Body of pancreas (tissue), 4 donors: ENCODE measurements around the gene KDM3A.

Experiments
- POLR2A ChIP-seq, 3 donors: fragments of 450-650 bp; IDR thresholded peaks; one replicate each; pipeline ENCODE4 v1.6.1; 2016; ENCODE audit warnings: antibody characterized with exemption in 3 of 3, mild to moderate bottlenecking in 2 of 3
- TF ChIP-seq, protein P1 (sequence below), 7 experiments: fragments of 450-650 bp in 4 of 7; fragments of 200-600 bp in 3 of 7; sonication (generic) in 3 of 7; IDR thresholded peaks; one replicate each; pipeline ENCODE4 v1.5.1; 2016 to 2019; ENCODE audit warnings: antibody characterized with exemption in 7 of 7

DNA sequence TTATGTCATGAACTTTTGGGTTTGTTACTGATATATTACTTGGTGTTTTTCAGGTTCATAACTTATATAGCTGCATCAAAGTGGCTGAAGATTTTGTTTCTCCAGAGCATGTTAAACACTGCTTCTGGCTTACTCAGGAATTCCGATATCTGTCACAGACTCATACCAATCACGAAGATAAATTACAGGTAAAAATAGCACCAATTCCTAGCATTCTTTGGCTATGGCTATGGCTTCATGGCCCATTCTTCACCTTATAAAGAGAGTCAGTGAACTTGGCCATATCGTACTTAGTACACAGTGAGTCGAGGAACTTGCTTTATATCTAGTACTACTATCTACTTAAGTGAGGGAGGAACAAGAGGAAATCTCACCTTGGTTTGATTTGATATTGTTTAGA lies 49.9 kb downstream of the KDM3A start:
- TF ChIP-seq, protein P1, sequence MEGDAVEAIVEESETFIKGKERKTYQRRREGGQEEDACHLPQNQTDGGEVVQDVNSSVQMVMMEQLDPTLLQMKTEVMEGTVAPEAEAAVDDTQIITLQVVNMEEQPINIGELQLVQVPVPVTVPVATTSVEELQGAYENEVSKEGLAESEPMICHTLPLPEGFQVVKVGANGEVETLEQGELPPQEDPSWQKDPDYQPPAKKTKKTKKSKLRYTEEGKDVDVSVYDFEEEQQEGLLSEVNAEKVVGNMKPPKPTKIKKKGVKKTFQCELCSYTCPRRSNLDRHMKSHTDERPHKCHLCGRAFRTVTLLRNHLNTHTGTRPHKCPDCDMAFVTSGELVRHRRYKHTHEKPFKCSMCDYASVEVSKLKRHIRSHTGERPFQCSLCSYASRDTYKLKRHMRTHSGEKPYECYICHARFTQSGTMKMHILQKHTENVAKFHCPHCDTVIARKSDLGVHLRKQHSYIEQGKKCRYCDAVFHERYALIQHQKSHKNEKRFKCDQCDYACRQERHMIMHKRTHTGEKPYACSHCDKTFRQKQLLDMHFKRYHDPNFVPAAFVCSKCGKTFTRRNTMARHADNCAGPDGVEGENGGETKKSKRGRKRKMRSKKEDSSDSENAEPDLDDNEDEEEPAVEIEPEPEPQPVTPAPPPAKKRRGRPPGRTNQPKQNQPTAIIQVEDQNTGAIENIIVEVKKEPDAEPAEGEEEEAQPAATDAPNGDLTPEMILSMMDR (IDR thresholded peaks at IDR 0.05): no peak
- TF ChIP-seq POLR2A (IDR thresholded peaks at IDR 0.05): no peak
